Peyer's patch (tissue), 4 donors: ENCODE results near the gene PDPK1.

Source experiments
- POLR2A ChIP-seq, 2 donors: fragments of 450-650 bp; IDR thresholded peaks; one replicate each; pipeline ENCODE4 v1.5.1; 2017; ENCODE audit warnings: antibody characterized with exemption in 2 of 2, mild to moderate bottlenecking in 2 of 2, moderate library complexity in 2 of 2
- TF ChIP-seq, protein P1 (sequence below), 6 experiments: fragments of 450-650 bp in 4 of 6; fragments of 200-600 bp in 2 of 6; sonication (generic) in 1 of 6; IDR thresholded peaks; one replicate each; pipeline ENCODE4 v1.5.1; 2017 to 2019; ENCODE audit warnings: antibody characterized with exemption in 6 of 6, mild to moderate bottlenecking in 3 of 6, moderate library complexity in 1 of 6

DNA sequence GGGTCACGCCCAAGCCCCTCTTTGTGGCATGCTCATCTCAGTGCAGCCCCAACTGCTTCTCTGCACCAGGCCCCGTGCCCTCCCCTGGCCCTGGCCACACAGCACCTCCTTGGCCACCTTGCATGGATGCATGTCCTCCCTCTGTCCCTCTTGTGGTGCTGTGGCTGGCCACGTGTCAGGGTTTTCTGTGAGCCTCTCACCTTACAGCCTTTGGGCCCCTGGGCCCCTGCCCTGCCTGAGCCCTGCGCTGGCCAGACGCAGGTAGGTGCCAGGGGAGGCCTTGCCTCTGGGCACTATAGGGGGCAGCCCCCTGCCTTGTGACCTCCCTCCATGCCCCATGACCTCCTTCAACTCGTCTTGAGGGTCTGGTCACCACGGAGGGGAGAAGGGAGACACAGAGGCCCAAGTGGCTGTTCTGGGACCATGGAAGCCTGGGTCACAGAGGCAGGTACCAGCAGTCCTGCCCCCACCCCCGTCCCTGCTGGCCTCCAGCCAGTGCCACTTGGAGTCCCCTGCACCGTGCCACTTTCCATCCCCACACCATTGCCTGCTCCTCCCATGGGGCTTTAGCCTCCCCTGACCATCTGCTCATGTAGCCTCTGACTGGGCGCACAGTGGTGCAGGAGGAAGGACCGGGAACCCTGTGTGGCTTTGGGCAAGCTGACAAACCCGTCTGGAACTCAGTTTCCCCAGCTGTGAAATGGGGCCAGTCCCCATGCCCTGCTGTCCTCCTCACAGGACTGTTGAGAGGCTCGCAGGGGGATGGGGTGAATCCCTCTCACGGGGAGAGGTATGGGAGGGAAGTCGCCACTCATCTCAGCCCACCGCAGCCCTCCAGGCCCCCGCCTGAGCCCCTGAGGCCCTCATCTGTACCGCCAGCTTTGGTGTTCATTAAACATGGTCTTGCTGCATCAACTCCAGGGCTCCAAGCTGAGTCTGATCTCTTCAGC, 35.6 kb upstream of the PDPK1 start:
- TF ChIP-seq, protein P1, sequence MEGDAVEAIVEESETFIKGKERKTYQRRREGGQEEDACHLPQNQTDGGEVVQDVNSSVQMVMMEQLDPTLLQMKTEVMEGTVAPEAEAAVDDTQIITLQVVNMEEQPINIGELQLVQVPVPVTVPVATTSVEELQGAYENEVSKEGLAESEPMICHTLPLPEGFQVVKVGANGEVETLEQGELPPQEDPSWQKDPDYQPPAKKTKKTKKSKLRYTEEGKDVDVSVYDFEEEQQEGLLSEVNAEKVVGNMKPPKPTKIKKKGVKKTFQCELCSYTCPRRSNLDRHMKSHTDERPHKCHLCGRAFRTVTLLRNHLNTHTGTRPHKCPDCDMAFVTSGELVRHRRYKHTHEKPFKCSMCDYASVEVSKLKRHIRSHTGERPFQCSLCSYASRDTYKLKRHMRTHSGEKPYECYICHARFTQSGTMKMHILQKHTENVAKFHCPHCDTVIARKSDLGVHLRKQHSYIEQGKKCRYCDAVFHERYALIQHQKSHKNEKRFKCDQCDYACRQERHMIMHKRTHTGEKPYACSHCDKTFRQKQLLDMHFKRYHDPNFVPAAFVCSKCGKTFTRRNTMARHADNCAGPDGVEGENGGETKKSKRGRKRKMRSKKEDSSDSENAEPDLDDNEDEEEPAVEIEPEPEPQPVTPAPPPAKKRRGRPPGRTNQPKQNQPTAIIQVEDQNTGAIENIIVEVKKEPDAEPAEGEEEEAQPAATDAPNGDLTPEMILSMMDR (IDR thresholded peaks at IDR 0.05), result no peak
- no peak for TF ChIP-seq POLR2A (IDR thresholded peaks at IDR 0.05)
